AG10803 (cell line): ENCODE measurements around the gene TEDC2.
A peak's percentile ranks its signal among the peaks of the same experiment; 100 is the strongest.

Source experiments
- DNase-seq: peaks from one replicate; pipeline ENCODE4 v3.0.0; 2010; ENCODE audit warnings: low read depth
- H3K4me3 ChIP-seq: 2 replicates; pipeline ENCODE4 v1.5.1; 2011; ENCODE audit warnings: mild to moderate bottlenecking, low read length, control low read depth
- CTCF ChIP-seq: conservative IDR thresholded peaks from 2 replicates; pipeline ENCODE4 v1.5.1; 2011; ENCODE audit warnings: mild to moderate bottlenecking, low read length, control low read depth, inconsistent platforms

Gene TEDC2

DNA sequence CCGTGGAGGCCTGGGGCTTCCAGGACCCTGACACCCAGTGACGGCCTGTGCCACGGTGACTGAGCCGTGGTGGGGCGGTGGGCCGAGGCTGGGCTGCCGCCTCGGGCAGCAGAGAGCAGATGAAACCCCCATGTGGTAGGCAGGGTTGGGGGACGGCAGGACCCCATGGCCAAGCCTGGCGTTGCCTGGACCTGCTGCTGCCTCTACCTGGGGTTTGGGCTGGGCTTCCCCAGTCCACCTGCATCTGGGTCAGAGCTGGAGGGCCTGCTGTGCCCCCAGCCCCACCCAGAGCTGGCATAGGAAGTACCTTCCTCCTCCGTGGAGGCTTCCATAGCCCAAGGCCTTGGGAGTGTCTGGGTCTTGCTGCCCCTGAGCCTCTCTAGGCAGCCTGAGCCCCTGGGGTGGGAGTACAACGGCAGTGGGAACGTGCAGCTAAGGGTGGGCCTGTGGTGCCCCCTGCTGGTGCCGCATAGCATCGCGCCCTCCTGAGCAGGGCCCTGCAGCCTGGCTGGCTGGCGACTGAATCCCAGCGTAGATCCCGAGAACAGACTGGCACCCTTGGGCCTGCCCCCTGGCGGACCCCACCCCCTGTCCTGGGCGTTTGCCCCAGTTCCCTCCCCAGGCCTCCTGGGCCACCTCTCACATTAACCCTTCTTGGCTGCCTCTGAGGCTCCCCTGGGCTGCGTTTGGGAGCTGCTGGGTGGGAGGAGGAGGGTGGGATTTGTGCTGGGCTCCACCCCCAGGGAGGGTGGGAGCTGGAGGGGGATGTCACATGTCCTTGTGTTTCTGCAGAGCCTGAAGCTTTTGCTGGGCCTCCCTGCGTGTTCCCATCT lies 41.2 kb downstream of the TEDC2 start:
- H3K4me3 ChIP-seq, result no peak overlapping the region
- peak; percentile 60 for DNase-seq
- TF ChIP-seq CTCF, result peak; percentile 88

GRCh38 chr16:2501946-2502895 lies 42.3 kb downstream of the TEDC2 start:
- H3K4me3 ChIP-seq, result no peak overlapping the region
- TF ChIP-seq CTCF, result no peak
- DNase-seq, result no peak

DNA sequence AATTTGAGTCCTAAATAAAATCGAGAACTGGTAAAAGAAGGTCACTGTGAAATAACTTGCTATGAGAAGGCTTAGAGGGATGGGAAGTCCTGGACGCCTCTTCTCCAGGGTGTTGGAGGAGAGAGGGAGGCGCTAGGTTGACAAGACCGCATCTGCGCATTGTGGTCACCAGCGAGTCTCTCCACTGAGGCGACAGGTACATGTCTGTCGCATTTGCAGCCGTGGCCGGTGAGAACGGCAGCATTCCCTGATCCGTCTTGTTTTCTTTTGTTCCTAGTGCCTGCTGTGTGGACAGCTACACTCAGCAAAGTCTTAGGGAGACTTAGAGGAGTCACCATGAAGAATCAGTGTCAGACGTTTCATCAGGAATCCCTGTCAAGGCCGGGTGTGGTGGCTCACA lies 45.8 kb downstream of the TEDC2 start:
- no peak for TF ChIP-seq CTCF
- DNase-seq, result no peak

DNA sequence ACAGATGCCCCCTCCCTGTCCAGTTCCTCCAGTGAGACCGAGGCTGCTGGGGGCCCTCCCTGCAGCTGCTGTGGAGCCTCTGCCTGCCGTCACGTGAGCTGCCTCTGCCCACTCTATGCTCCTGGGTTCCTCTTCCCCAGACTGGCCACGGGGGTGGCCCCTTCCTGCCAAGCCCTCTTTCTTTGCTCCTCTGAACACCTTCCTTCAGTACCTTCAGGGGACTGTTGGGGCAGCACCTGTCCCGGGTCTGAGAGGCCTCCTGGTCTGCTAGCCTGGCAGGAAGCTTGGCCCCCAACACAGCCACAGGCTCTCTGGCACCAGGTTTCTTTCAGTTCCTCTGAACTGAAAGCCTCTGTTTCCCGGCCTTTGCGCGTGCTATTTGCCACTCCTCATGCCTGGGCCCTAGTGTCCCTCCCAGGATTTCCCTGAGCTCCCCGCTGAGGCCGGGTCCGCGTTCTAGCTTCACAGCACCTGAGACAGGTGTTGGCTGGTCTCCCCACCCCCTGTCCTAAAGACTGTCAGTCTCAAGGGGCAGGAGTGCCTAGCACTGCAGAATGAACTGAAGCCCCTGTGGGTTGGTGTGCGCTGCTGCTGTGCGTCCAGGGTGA lies 47.2 kb downstream of the TEDC2 start:
- no peak for DNase-seq
- no peak for TF ChIP-seq CTCF
- no peak overlapping the region for H3K4me3 ChIP-seq

More for the DNA sequence above, 45.8 kb downstream of the TEDC2 start:
- H3K4me3 ChIP-seq, result no peak overlapping the region

DNA sequence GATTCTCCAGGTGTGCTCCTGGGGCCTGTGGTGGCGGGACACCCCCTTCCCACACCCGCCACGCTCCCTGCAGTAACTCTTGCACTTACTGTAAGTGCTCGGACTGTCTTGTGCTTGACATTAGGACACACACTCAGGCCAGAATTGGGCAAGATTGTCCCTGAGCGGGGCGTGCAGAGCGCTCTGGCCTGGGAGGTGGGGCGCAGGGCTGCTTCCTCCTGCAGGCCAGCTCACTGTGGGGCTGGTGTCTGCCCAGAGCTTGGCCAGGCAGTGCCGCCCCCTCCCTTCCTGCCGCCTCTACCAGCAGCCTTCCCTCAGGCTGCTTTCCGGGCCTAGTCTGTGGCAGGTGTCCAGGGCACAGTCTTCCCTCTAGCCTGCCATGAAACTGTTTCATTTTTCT lies 47.8 kb downstream of the TEDC2 start:
- TF ChIP-seq CTCF, result no peak
- H3K4me3 ChIP-seq, result no peak overlapping the region
- no peak for DNase-seq

DNA sequence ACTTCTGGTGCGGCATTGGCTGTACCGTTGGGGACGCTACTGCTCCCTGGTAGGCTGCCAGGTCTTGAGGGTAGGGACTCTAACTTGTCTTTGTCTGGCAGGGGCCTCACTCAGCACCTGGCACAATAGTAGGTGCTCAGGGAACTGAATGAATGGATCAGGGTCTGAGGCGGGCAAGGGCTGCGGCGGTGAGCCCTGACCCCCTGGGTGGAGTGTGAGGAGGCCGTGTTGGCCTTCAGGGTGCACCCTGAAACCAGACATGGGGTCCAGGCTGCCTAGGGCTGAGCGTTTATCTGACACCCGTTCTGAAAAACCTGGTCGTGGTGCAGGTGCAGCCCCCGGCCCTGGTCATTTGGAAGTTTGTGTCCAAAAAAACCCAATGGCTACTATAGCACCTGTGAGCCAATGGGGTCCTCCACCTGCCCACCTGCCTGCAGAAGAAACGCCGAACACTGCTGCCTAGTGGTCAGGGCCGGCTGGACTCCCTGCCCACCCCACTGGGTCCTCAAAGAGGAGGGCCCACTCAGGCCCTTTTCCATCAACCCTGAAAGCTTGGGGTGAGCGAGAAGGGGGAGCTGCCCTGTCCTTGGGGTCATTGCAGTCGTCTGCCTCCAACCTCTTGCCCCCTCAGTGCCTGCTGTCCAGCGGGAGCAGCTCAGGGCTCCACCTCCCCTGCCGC lies 49.0 kb downstream of the TEDC2 start:
- no peak for DNase-seq
- TF ChIP-seq CTCF, result no peak
- H3K4me3 ChIP-seq, result no peak overlapping the region
